ENCODE data around the gene ZMYM4.

Gene ZMYM4

DNA sequence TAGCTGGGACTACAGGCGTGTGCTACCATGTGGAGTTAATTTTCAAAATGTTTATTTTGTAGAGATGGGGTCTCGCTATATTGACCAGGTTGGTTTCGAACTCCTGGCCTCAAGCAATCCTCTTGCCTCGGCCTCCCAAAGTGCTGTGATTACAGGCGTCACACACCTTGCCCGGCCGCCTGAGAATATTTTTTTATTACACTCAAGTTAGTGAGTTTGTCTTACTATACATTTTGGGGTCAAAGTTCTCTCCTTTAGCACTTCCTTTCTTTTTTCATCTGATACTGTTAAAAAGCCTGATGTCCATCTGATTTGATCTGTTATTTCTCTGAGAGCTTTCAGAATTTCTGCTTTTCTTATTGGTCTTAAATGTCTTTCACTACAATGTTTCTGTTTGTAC, 159.9 kb downstream of the ZMYM4 start:
- DNase-seq (ENCODE audit: low spot score) = no peak
- Histone ChIP-seq H3K4me3 (no peak overlapping the region), H3K27ac (no peak overlapping the region)
- TF ChIP-seq, protein P1, sequence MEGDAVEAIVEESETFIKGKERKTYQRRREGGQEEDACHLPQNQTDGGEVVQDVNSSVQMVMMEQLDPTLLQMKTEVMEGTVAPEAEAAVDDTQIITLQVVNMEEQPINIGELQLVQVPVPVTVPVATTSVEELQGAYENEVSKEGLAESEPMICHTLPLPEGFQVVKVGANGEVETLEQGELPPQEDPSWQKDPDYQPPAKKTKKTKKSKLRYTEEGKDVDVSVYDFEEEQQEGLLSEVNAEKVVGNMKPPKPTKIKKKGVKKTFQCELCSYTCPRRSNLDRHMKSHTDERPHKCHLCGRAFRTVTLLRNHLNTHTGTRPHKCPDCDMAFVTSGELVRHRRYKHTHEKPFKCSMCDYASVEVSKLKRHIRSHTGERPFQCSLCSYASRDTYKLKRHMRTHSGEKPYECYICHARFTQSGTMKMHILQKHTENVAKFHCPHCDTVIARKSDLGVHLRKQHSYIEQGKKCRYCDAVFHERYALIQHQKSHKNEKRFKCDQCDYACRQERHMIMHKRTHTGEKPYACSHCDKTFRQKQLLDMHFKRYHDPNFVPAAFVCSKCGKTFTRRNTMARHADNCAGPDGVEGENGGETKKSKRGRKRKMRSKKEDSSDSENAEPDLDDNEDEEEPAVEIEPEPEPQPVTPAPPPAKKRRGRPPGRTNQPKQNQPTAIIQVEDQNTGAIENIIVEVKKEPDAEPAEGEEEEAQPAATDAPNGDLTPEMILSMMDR (IDR thresholded peaks at IDR 0.05) = no peak

DNA sequence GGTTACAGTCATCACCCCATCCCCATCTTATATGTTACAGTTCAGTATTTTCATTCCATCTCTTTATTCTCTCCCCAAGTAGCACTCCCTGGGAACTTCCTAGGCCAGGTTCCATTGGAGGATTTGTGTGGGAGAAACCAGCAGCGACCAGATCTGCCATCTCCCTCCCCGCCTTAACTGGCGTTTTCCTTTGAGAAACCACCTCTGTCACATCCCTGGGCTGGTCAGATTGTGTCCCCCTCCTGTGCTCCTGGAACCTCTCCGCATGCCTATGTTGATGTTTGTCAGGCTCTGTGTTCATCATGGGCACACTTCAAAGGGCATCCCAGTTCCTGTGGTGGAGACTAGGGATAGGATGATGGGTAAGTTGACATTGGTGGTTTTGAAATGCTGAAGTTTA, 162.3 kb downstream of the ZMYM4 start:
- TF ChIP-seq, protein P1 (IDR thresholded peaks at IDR 0.05) = no peak
- no peak for DNase-seq (ENCODE audit: low spot score)
- Histone ChIP-seq H3K4me3 (no peak overlapping the region), H3K27ac (no peak overlapping the region)

DNA sequence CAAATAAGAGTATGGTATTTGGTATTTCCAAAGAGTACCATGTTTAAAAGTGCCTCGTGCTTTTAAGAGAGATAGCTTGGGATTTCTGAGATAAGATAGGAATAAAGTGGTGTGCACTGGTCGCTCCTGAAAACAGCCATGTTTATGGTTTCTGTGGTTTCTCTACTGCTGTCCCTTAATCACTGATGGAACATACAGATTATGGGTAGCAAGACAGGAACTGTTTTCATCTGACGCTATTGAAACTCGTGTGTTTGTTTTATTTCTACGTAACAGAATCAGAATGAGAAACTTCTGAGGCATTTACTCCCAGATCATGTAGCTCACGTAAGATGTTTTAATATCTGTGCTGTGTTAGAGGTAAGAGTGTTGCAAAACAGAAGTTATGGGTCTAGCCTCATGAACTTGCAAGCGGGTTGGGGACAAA, 162.7 kb downstream of the ZMYM4 start:
- no peak for DNase-seq (ENCODE audit: low spot score)
- TF ChIP-seq, protein P1 (IDR thresholded peaks at IDR 0.05) = no peak
- Histone ChIP-seq H3K4me3 (no peak overlapping the region), H3K27ac (no peak overlapping the region)

DNA sequence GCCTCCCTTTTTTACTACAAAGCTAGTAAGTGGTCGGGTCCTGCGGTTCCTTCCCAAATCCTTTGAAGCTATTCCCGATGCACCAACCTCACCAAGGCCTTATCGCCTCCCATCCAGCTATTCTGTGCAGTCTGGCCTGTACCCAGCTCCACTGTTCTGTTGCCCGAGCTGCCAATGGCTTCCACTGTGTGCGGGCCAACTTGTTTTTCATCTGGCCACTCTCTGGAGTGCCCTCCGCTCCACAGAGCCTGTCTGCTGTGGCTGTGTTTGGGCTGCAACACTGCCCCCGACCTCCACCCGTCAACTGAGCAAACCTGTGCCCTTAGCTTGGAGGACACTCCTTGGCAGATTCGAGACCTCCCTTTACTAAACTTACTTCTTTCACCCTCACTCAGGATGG, 163.7 kb downstream of the ZMYM4 start:
- Histone ChIP-seq H3K4me3 (no peak overlapping the region), H3K27ac (no peak overlapping the region)
- TF ChIP-seq, protein P1 (IDR thresholded peaks at IDR 0.05) = no peak
- DNase-seq (ENCODE audit: low spot score) = no peak

DNA sequence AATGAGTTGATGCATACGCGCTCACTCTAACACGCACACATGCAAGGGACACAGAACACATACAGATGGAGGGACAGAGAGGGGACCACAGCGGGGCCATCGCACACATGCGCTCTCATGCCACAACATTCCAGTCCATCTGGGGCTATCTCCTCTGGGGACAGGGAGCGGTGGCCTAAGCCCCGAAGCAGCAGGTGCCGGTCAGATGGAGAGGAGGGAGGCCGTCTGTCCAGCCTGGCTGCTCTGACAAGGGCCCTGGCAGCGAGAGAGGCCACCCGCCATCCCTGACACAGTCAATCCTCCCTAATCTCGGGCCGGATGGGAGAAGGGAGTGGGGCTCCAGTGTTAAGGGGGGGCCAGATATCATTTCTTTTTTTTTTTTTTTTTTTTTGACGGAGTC, 165.2 kb downstream of the ZMYM4 start:
- H3K27ac ChIP-seq = no peak overlapping the region
- DNase-seq (ENCODE audit: low spot score) = no peak
- TF ChIP-seq, protein P1 (IDR thresholded peaks at IDR 0.05) = no peak
- no peak overlapping the region for H3K4me3 ChIP-seq

DNA sequence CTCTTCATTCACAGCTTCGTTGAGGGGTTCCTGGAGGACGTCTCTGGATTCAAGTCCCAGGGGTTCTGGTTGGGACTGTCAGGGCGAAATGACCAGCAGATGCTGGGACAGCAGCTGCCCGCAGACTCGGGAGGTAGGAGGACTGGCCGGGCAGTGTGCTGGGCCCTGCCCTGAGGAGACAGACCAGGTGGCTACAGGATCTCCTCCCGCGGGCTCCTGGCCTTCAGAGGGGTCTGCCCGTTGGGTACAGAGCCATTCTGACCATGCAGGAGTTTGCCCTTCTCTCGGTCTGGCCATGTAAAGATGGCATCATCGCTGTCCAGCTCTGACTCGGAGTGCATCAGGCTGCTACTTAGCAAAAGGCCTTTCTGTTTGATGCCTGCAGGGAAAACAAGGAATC, 166.2 kb downstream of the ZMYM4 start:
- Histone ChIP-seq H3K27ac (no peak overlapping the region), H3K4me3 (no peak overlapping the region)
- no peak for DNase-seq (ENCODE audit: low spot score)
- TF ChIP-seq, protein P1 (IDR thresholded peaks at IDR 0.05) = no peak

DNA sequence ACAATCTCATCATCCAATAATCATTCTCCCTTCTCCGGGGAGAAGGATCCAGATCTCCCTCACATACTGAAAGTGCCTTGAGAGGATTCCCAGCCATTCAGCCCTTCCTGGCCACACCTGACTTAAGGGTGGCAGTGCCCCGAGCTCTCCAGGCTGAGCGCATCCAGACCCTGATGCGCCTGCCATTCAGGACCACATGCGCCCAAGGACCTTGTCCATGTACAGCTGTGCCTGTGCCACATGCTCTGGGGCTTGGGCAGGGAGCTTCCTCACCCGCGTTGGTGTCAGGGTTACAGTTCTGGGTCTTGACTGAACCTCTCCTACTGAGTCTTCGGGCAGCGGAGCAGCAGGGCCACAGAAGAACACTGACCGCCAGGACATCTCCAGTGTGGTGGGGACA, 167.6 kb downstream of the ZMYM4 start:
- H3K4me3 ChIP-seq = no peak overlapping the region
- no peak for DNase-seq (ENCODE audit: low spot score)
- H3K27ac ChIP-seq = no peak overlapping the region
- TF ChIP-seq, protein P1 (IDR thresholded peaks at IDR 0.05) = no peak

Data from coronary artery (tissue), 2 donors.